A673 (cell line): ENCODE data around the gene RFPL1. TPM values are rescaled to one million over a fixed set of nuclear protein-coding genes. Genes with fewer than 3 reads are reported as not detected.

Source experiments
- BruUV-seq: library from RNA; stranded (reverse); fragments of 400-500 nt; replicated peaks from 2 replicates; lab custom pipeline; 2021; lab: Mats Ljungman, UMichigan
- CTCF ChIA-PET: fragments of 300-600 bp; sonication (Branson Sonifier 250); formaldehyde crosslinking; loops from one replicate; lab custom pipeline; 2022; ENCODE audit warnings: antibody characterized with exemption; lab: Charles Lee
- POLR2A ChIA-PET: fragments of 300-600 bp; sonication (Branson Sonifier 250); formaldehyde crosslinking; loops from one replicate; lab custom pipeline; 2022; ENCODE audit warnings: antibody characterized with exemption; ENCODE audit not compliant: low non-redundant PET; lab: Charles Lee
- DNase-seq: peaks from one replicate; pipeline ENCODE4 v3.0.0-alpha.2; 2015; ENCODE audit warnings: low spot score
- H3K27ac ChIP-seq: fragments of 200-600 bp; sonication (generic); 2 replicates; pipeline ENCODE4 v1.5.1; 2016; ENCODE audit warnings: mixed run types, low read depth, mild to moderate bottlenecking, mixed read lengths, antibody characterized with exemption, low read length; ENCODE audit not compliant: poor library complexity, severe bottlenecking
- H3K27me3 ChIP-seq: fragments of 200-600 bp; sonication (generic); replicated peaks from 2 replicates; pipeline ENCODE4 v1.6.1; 2017; ENCODE audit warnings: mixed run types, low read depth, mild to moderate bottlenecking, mixed read lengths, antibody characterized with exemption, low read length; ENCODE audit not compliant: insufficient read depth, poor library complexity
- H3K36me3 ChIP-seq: fragments of 200-600 bp; sonication (generic); 2 replicates; pipeline ENCODE4 v1.6.1; 2016; ENCODE audit warnings: mixed run types, mild to moderate bottlenecking, mixed read lengths, antibody characterized with exemption, low read length; ENCODE audit not compliant: insufficient read depth, poor library complexity, severe bottlenecking
- H3K4me1 ChIP-seq: fragments of 200-600 bp; sonication (generic); 2 replicates; pipeline ENCODE4 v1.6.1; 2017; ENCODE audit warnings: mixed run types, mild to moderate bottlenecking, mixed read lengths, antibody characterized with exemption, low read length; ENCODE audit not compliant: insufficient read depth, poor library complexity, severe bottlenecking
- H3K4me3 ChIP-seq: fragments of 200-600 bp; sonication (generic); 2 replicates; pipeline ENCODE4 v1.5.1; 2016; ENCODE audit warnings: low read depth, mixed run types, mild to moderate bottlenecking, mixed read lengths, low read length; ENCODE audit not compliant: poor library complexity, severe bottlenecking
- H3K9me3 ChIP-seq: fragments of 200-600 bp; sonication (generic); 2 replicates; pipeline ENCODE4 v1.6.1; 2016; ENCODE audit warnings: mixed run types, low read depth, mild to moderate bottlenecking, mixed read lengths, antibody characterized with exemption, low read length; ENCODE audit not compliant: poor library complexity, severe bottlenecking
- CTCF ChIP-seq: fragments of 300-800, 200-600 bp; sonication (generic); conservative IDR thresholded peaks from 2 replicates; pipeline ENCODE4 v1.5.1; 2017; ENCODE audit warnings: low read depth, mild to moderate bottlenecking, antibody characterized with exemption, low read length, moderate library complexity, mixed read lengths
- EZH2 ChIP-seq: fragments of 200-600 bp; sonication (generic); IDR thresholded peaks from 2 replicates; pipeline ENCODE4 v1.6.1; 2017; ENCODE audit warnings: borderline replicate concordance, low read depth, mild to moderate bottlenecking, mixed read lengths, antibody characterized with exemption, low read length; ENCODE audit not compliant: poor library complexity, severe bottlenecking
- intact Hi-C: fragments of 100-400 bp; cut with micrococcal nuclease; formaldehyde crosslinking; loops from one replicate; pipeline ENCODE4 v1.10.0; 2022; ENCODE audit not compliant: unreplicated experiment
- total RNA-seq: library from RNA; stranded (reverse); gene quantifications from 2 replicates; pipeline ENCODE4 v1.2.3, GENCODE V29; 2021

RFPL1 gene
- total RNA-seq, 1 experiment from 2014 or later = not detected

- no peak overlapping the region for H3K4me3 ChIP-seq
- intact Hi-C loops = no loop called here
- H3K27ac ChIP-seq = no peak overlapping the region
- H3K4me1 ChIP-seq = no peaks in the 10 kb centered on the region
- no TSS peak for BruUV-seq
- no peaks in the 10 kb centered on the region for H3K9me3 ChIP-seq
- H3K27me3 ChIP-seq = no peaks in the 10 kb centered on the region
- ChIA-PET CTCF (no interaction called here), POLR2A (interaction anchor here (0.5 kb wide), 1 partner anchor 86 kb away, joined by 3 read pairs; no protein-coding TSS in a partner anchor)
- no peak for DNase-seq
- no peaks in the 10 kb centered on the region for H3K36me3 ChIP-seq
- TF ChIP-seq CTCF (no peak), EZH2 (no peak)
Measured at GRCh38 chr22:29491012-29491411, 52.6 kb downstream of the RFPL1 start.

Other genes with a start within 250 kb of the RFPL1 start
- gene EMID1, start 232.7 kb upstream of the RFPL1 start, total RNA-seq = 0.15 TPM in 1 of 2 replicates, not detected in the other
- gene RHBDD3, start 170.6 kb upstream of the RFPL1 start, total RNA-seq = 77.7 and 84.0 TPM in 2 replicates
- gene EWSR1, start 170.3 kb upstream of the RFPL1 start, total RNA-seq = 348 and 358 TPM in 2 replicates
- gene GAS2L1, start 131.9 kb upstream of the RFPL1 start, total RNA-seq = 22.7 TPM in 2 replicates
- gene RASL10A, start 122.9 kb upstream of the RFPL1 start, total RNA-seq = 0.68 TPM in 1 of 2 replicates, not detected in the other
- gene AP1B1, start 50.0 kb upstream of the RFPL1 start, total RNA-seq = 68.1 and 75.2 TPM in 2 replicates
- 21.4 and 22.0 TPM in 2 replicates for gene NEFH, start 41.6 kb downstream of the RFPL1 start, total RNA-seq
- gene THOC5, start 115.2 kb downstream of the RFPL1 start, total RNA-seq = 101 and 113 TPM in 2 replicates
- gene NIPSNAP1, start 142.5 kb downstream of the RFPL1 start, total RNA-seq = 49.7 and 75.2 TPM in 2 replicates
- gene NF2, start 165.1 kb downstream of the RFPL1 start, total RNA-seq = 40.5 and 44.6 TPM in 2 replicates